Stimulated activated CD4-positive, alpha-beta T cell treated with anti-CD3 and anti-CD28 coated beads, Interleukin-1b, Interleukin-23, amount 100 ng/mL, for 24 hours (primary cell): ENCODE measurements around the gene CABYR.
"Not testable (repeated sequence)": the region's sequence is repeated elsewhere in the genome, so short reads cannot be mapped to it uniquely, and the experiment has no call there.

Experiments
- DNase-seq, 4 experiments: peaks; one replicate each; pipeline ENCODE4 v3.0.0-alpha.2; 2020; ENCODE audit warnings: low read depth in 4 of 4, low spot score in 1 of 4

CABYR gene

GRCh38 chr18:24127735-24128134 lies 11.1 kb upstream of the CABYR start:
- DNase-seq, result no peak

- DNase-seq, result no peak
Observed at GRCh38 chr18:24128700-24129099, 10.2 kb upstream of the CABYR start.

- DNase-seq, result no peak
Observed at GRCh38 chr18:24130494-24130893, 8.4 kb upstream of the CABYR start.

- no peak for DNase-seq
Observed at GRCh38 chr18:24136967-24137373, 1.9 kb upstream of the CABYR start.

GRCh38 chr18:24138409-24138788 lies 463 bp upstream of the CABYR start:
- DNase-seq, result no peak

- DNase-seq, result no peak
Observed at GRCh38 chr18:24140697-24141096, 1.8 kb downstream of the CABYR start.

GRCh38 chr18:24142376-24142775 lies 3.5 kb downstream of the CABYR start:
- DNase-seq, result no peak

GRCh38 chr18:24149591-24149990 lies 10.7 kb downstream of the CABYR start:
- not testable (repeated sequence) for DNase-seq

GRCh38 chr18:24153397-24153796 lies 14.5 kb downstream of the CABYR start:
- no peak for DNase-seq

- no peak for DNase-seq
Observed at GRCh38 chr18:24157855-24158254, 19.0 kb downstream of the CABYR start.

GRCh38 chr18:24160086-24160485 lies 21.2 kb downstream of the CABYR start:
- no peak for DNase-seq

GRCh38 chr18:24161304-24161703 lies 22.4 kb downstream of the CABYR start:
- DNase-seq, result no peak

- DNase-seq, result no peak
Observed at GRCh38 chr18:24168496-24168895, 29.6 kb downstream of the CABYR start.

GRCh38 chr18:24170360-24170759 lies 31.5 kb downstream of the CABYR start:
- DNase-seq, result no peak

- DNase-seq, result no peak
Observed at GRCh38 chr18:24173997-24174396, 35.1 kb downstream of the CABYR start.

- peak; percentile 9 to 29 (median 24) for DNase-seq
Observed at GRCh38 chr18:24176727-24177416, 38.0 kb downstream of the CABYR start.

GRCh38 chr18:24177499-24178133 lies 38.8 kb downstream of the CABYR start:
- no peak for DNase-seq

- DNase-seq, result no peak
Observed at GRCh38 chr18:24180048-24180447, 41.2 kb downstream of the CABYR start.

GRCh38 chr18:24181806-24182205 lies 42.9 kb downstream of the CABYR start:
- no peak for DNase-seq

- DNase-seq, result no peak
Observed at GRCh38 chr18:24185805-24186204, 46.9 kb downstream of the CABYR start.

GRCh38 chr18:24187049-24187448 lies 48.2 kb downstream of the CABYR start:
- no peak for DNase-seq

GRCh38 chr18:24187689-24188088 lies 48.8 kb downstream of the CABYR start:
- no peak for DNase-seq

- no peak for DNase-seq
Observed at GRCh38 chr18:24188120-24188519, 49.3 kb downstream of the CABYR start.
